ENCODE measurements around the gene FRMD8.

The FRMD8 gene

GRCh38 chr11:65402790-65403189 is 16.4 kb downstream of the FRMD8 start:
- H3K4me3 ChIP-seq (ENCODE audit: low read depth, low read length): no peak overlapping the region
- in situ Hi-C loops (cut with HindIII; ENCODE audit: low sequenced_read_pairs): no loop called here
- TF ChIP-seq CTCF (IDR thresholded peaks at IDR 0.05; ENCODE audit: low read depth, low read length): no peak
- DNase-seq (ENCODE audit: low read depth, low spot score): no peak

- no peak for TF ChIP-seq CTCF (IDR thresholded peaks at IDR 0.05; ENCODE audit: low read depth, low read length)
- no peak overlapping the region for H3K4me3 ChIP-seq (ENCODE audit: low read depth, low read length)
- in situ Hi-C loops (cut with HindIII; ENCODE audit: low sequenced_read_pairs): no loop called here
- no peak for DNase-seq (ENCODE audit: low read depth, low spot score)
Observed at GRCh38 chr11:65403607-65404121, 17.2 kb downstream of the FRMD8 start.

- no peak for TF ChIP-seq CTCF (IDR thresholded peaks at IDR 0.05; ENCODE audit: low read depth, low read length)
- no peak overlapping the region for H3K4me3 ChIP-seq (ENCODE audit: low read depth, low read length)
- in situ Hi-C loops (cut with HindIII; ENCODE audit: low sequenced_read_pairs): no loop called here
Observed at GRCh38 chr11:65404210-65404609, 17.8 kb downstream of the FRMD8 start.

GRCh38 chr11:65404638-65405339 is 18.4 kb downstream of the FRMD8 start:
- H3K4me3 ChIP-seq (ENCODE audit: low read depth, low read length): no peak overlapping the region
- no peak for DNase-seq (ENCODE audit: low read depth, low spot score)
- TF ChIP-seq CTCF (IDR thresholded peaks at IDR 0.05; ENCODE audit: low read depth, low read length): no peak
- in situ Hi-C loops (cut with HindIII; ENCODE audit: low sequenced_read_pairs): no loop called here

More at GRCh38 chr11:65404210-65404609, 17.8 kb downstream of the FRMD8 start:
- no peak for DNase-seq (ENCODE audit: low read depth, low spot score)

GRCh38 chr11:65410936-65411680 is 24.7 kb downstream of the FRMD8 start:
- no peak for TF ChIP-seq CTCF (IDR thresholded peaks at IDR 0.05; ENCODE audit: low read depth, low read length)
- in situ Hi-C loops (cut with HindIII; ENCODE audit: low sequenced_read_pairs): no loop called here
- no peak for DNase-seq (ENCODE audit: low read depth, low spot score)
- H3K4me3 ChIP-seq (ENCODE audit: low read depth, low read length): no peak overlapping the region

- DNase-seq (ENCODE audit: low read depth, low spot score): no peak
- TF ChIP-seq CTCF (IDR thresholded peaks at IDR 0.05; ENCODE audit: low read depth, low read length): no peak
- no peak overlapping the region for H3K4me3 ChIP-seq (ENCODE audit: low read depth, low read length)
- in situ Hi-C loops (cut with HindIII; ENCODE audit: low sequenced_read_pairs): no loop called here
Observed at GRCh38 chr11:65411681-65412070, 25.2 kb downstream of the FRMD8 start.

All from astrocyte of the spinal cord (primary cell).